Trophoblast cell (in vitro differentiated cells and primary cell): ENCODE measurements around the gene MIEF1.

ENCODE experiments used
- DNase-seq, 2 donors: peaks; one replicate each; pipeline ENCODE4 v3.0.0-alpha.2; 2016
- H2AFZ ChIP-seq: 2 replicates; pipeline ENCODE4 v1.6.1; 2013; ENCODE audit warnings: low read length, moderate library complexity, mild to moderate bottlenecking; ENCODE audit not compliant: insufficient read depth, poor library complexity
- H2AK5ac ChIP-seq: 2 replicates; pipeline ENCODE4 v1.6.1; 2013; ENCODE audit warnings: mild to moderate bottlenecking, low read length
- H2BK120ac ChIP-seq: 2 replicates; pipeline ENCODE4 v1.6.1; 2013; ENCODE audit warnings: low read length, mild to moderate bottlenecking, moderate library complexity; ENCODE audit not compliant: insufficient read depth, poor library complexity
- H2BK12ac ChIP-seq: 2 replicates; pipeline ENCODE4 v1.6.1; 2013; ENCODE audit warnings: mild to moderate bottlenecking, low read length, moderate library complexity
- H2BK5ac ChIP-seq: 2 replicates; pipeline ENCODE4 v1.6.1; 2013; ENCODE audit warnings: low read length, low read depth, moderate library complexity, mild to moderate bottlenecking; ENCODE audit not compliant: poor library complexity
- H3K14ac ChIP-seq: 2 replicates; pipeline ENCODE4 v1.6.1; 2013; ENCODE audit warnings: mild to moderate bottlenecking, low read length
- H3K18ac ChIP-seq: 2 replicates; pipeline ENCODE4 v1.6.1; 2013; ENCODE audit warnings: mild to moderate bottlenecking, low read length
- H3K23ac ChIP-seq: 2 replicates; pipeline ENCODE4 v1.6.1; 2013; ENCODE audit warnings: low read length
- H3K27ac ChIP-seq: 2 replicates; pipeline ENCODE4 v1.5.1; 2013; ENCODE audit warnings: low read depth, mild to moderate bottlenecking, inconsistent platforms, low read length, moderate library complexity
- H3K27me3 ChIP-seq: 2 replicates; pipeline ENCODE4 v1.6.1; 2013; ENCODE audit warnings: inconsistent platforms, mild to moderate bottlenecking, low read length, moderate library complexity; ENCODE audit not compliant: insufficient read depth
- H3K36me3 ChIP-seq, 2 experiments: 1 replicate in 1 of 2; 2 replicates in 1 of 2; pipeline ENCODE4 v1.6.1; 2013; ENCODE audit warnings: low read length in 2 of 2, mild to moderate bottlenecking in 2 of 2, moderate library complexity in 1 of 2; ENCODE audit not compliant: insufficient read depth in 2 of 2, control insufficient read depth in 1 of 2
- H3K4ac ChIP-seq: 2 replicates; pipeline ENCODE4 v1.6.1; 2013; ENCODE audit warnings: low read depth, mild to moderate bottlenecking, low read length, moderate library complexity
- H3K4me1 ChIP-seq, 2 experiments: 1 replicate in 1 of 2; 2 replicates in 1 of 2; pipeline ENCODE4 v1.6.1; 2013; ENCODE audit warnings: low read length in 2 of 2, mild to moderate bottlenecking in 2 of 2, moderate library complexity in 1 of 2; ENCODE audit not compliant: insufficient read depth in 2 of 2, control insufficient read depth in 1 of 2
- H3K4me2 ChIP-seq: 2 replicates; pipeline ENCODE4 v1.6.1; 2013; ENCODE audit warnings: inconsistent platforms, mild to moderate bottlenecking, low read length, moderate library complexity
- H3K4me3 ChIP-seq: 2 replicates; pipeline ENCODE4 v1.5.1; 2013; ENCODE audit warnings: mild to moderate bottlenecking, low read depth, low read length, inconsistent platforms
- H3K79me1 ChIP-seq: one replicate; pipeline ENCODE4 v1.6.1; 2013; ENCODE audit warnings: low read length
- H3K79me2 ChIP-seq: 2 replicates; pipeline ENCODE4 v1.6.1; 2013; ENCODE audit warnings: low read length, mild to moderate bottlenecking; ENCODE audit not compliant: control insufficient read depth, insufficient read depth, poor library complexity
- H3K9ac ChIP-seq: 2 replicates; pipeline ENCODE4 v1.6.1; 2013; ENCODE audit warnings: mild to moderate bottlenecking, low read length
- H3K9me3 ChIP-seq: 2 replicates; pipeline ENCODE4 v1.6.1; 2013; ENCODE audit warnings: low read depth, mild to moderate bottlenecking, control low read depth, inconsistent platforms, low read length; ENCODE audit not compliant: insufficient read depth
- H4K12ac ChIP-seq: 2 replicates; pipeline ENCODE4 v1.6.1; 2013; ENCODE audit warnings: low read depth, mild to moderate bottlenecking, low read length, moderate library complexity
- H4K8ac ChIP-seq: 2 replicates; pipeline ENCODE4 v1.6.1; 2013; ENCODE audit warnings: low read depth, mild to moderate bottlenecking, low read length, moderate library complexity
- H4K91ac ChIP-seq: one replicate; pipeline ENCODE4 v1.6.1; 2013; ENCODE audit warnings: low read depth, mild to moderate bottlenecking, low read length, moderate library complexity
- WGBS: extraction: QIAGEN DNeasy Blood & Tissue Kit; methylation state at CpG from one replicate; pipeline ENCODE4 v1.1.7; 2013; ENCODE audit warnings: missing lambda C conversion rate; ENCODE audit not compliant: insufficient read length, insufficient coverage; ENCODE audit errors: extremely low coverage; 5-methylcytosine and 5-hydroxymethylcytosine counted together

The MIEF1 gene

DNA sequence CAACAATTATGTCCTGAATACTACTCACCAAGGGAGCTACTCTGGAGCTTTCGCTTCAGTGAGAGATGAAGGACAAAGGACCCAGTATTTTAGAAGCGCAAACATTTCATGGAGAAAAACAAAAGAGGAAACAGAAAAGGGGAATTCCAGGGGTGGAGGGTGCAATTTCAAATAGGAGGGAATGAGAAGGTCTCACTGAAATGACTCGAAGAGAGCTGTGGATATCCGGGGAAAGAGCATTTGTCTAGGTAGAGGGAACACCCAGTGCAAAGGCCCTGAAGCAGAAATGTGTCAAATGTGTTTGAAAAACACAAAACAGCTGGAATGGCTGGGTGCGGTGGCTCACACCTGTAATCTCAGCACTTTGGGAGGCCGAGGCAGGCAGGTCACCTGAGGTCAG lies 28.0 kb downstream of the MIEF1 start:
- H4K91ac ChIP-seq = no peak overlapping the region
- H3K79me1 ChIP-seq = peaks cover 5% of the 10 kb centered on the region
- H3K36me3 ChIP-seq = peaks cover 19 to 25% of the 10 kb centered on the region in 2 experiments
- no peak overlapping the region for H2BK12ac ChIP-seq
- no peak overlapping the region for H3K4me3 ChIP-seq
- no peak overlapping the region for H2AFZ ChIP-seq
- H3K27me3 ChIP-seq = no peaks in the 10 kb centered on the region
- no CpG with 5 or more reads among the region's 6 CpGs for WGBS
- no peak overlapping the region for H4K12ac ChIP-seq
- H3K79me2 ChIP-seq = peaks cover 9% of the 10 kb centered on the region
- no peak overlapping the region for H3K4me2 ChIP-seq
- H3K4ac ChIP-seq = no peak overlapping the region
- H2AK5ac ChIP-seq = no peak overlapping the region
- no peak overlapping the region for H3K14ac ChIP-seq
- no peak overlapping the region for H3K23ac ChIP-seq
- H3K9me3 ChIP-seq = no peaks in the 10 kb centered on the region
- no peak overlapping the region for H2BK120ac ChIP-seq
- no peak for DNase-seq
- no peak overlapping the region for H3K9ac ChIP-seq
- H3K18ac ChIP-seq = no peak overlapping the region
- peaks cover 10 to 29% of the 10 kb centered on the region in 2 experiments for H3K4me1 ChIP-seq
- H2BK5ac ChIP-seq = no peak overlapping the region
- H4K8ac ChIP-seq = no peak overlapping the region
- no peak overlapping the region for H3K27ac ChIP-seq

DNA sequence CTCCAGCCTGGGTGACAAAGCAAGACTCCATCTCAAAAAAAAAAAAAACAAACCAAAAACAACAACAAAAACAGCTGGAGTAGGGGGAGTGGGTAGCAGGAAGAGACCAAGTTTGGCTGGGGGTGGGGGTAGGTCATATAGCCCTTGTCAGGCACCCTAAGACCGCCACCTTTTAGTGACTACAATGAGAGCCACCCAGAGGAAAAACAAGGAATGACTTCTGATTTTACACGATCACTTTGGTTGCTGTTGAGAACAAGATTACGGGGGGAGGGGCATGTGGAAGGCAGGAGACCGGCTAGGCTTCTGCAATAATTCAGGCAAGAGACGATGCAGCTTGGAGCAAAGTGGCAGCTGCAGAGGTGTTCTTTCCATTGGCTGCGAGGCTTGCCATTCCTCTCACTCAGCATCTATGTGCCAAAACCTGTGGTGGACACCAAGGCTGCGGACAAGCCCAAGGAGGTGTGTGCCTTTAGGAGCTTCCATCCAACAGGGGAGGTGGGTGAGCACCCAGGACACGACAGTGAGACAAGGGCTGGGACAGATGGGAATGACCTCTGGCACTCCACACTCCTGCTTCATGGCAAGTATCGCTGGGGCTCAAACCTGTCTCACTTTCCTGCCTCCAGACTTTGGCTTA lies 28.7 kb downstream of the MIEF1 start:
- H3K14ac ChIP-seq = no peak overlapping the region
- peaks cover 9% of the 10 kb centered on the region for H3K79me2 ChIP-seq
- H4K8ac ChIP-seq = no peak overlapping the region
- H4K91ac ChIP-seq = no peak overlapping the region
- no peaks in the 10 kb centered on the region for H3K9me3 ChIP-seq
- H3K9ac ChIP-seq = no peak overlapping the region
- no peak overlapping the region for H2AFZ ChIP-seq
- no peak overlapping the region for H3K18ac ChIP-seq
- DNase-seq = peak in 1 of 2 donors; percentile 44
- H3K4me3 ChIP-seq = no peak overlapping the region
- peaks cover 5% of the 10 kb centered on the region for H3K79me1 ChIP-seq
- H3K4me1 ChIP-seq = peaks cover 10 to 30% of the 10 kb centered on the region in 2 experiments
- H3K27me3 ChIP-seq = no peaks in the 10 kb centered on the region
- H3K27ac ChIP-seq = no peak overlapping the region
- no peak overlapping the region for H2BK120ac ChIP-seq
- no peak overlapping the region for H2BK12ac ChIP-seq
- peaks cover 19 to 20% of the 10 kb centered on the region in 2 experiments for H3K36me3 ChIP-seq
- no peak overlapping the region for H4K12ac ChIP-seq
- H2AK5ac ChIP-seq = no peak overlapping the region
- H3K4ac ChIP-seq = peak overlapping the region; percentile 19
- no peak overlapping the region for H3K4me2 ChIP-seq
- H3K23ac ChIP-seq = no peak overlapping the region
- no CpG with 5 or more reads among the region's 9 CpGs for WGBS
- no peak overlapping the region for H2BK5ac ChIP-seq

- peaks cover 9% of the 10 kb centered on the region for H3K79me2 ChIP-seq
- H4K8ac ChIP-seq = peak within 1 kb of the TSS; percentile 95
- peak within 1 kb of the TSS; percentile 45 for H3K27ac ChIP-seq
- peak within 1 kb of the TSS; percentile 93 for H3K14ac ChIP-seq
- H3K9me3 ChIP-seq = no peaks in the 10 kb centered on the region
- peaks cover 5% of the 10 kb centered on the region for H3K79me1 ChIP-seq
- H3K18ac ChIP-seq = peak within 1 kb of the TSS; percentile 77
- peak within 1 kb of the TSS; percentile 75 for H2BK120ac ChIP-seq
- H4K12ac ChIP-seq = peak within 1 kb of the TSS; percentile 91
- H2BK12ac ChIP-seq = peak within 1 kb of the TSS; percentile 21
- H2AK5ac ChIP-seq = peak within 1 kb of the TSS; percentile 95
- H3K4me1 ChIP-seq = peaks cover 10 to 28% of the 10 kb centered on the region in 2 experiments
- H3K23ac ChIP-seq = no peak within 1 kb of the TSS
- DNase-seq = peak; percentile 100
- H2AFZ ChIP-seq = peak within 1 kb of the TSS; percentile 80
- peak within 1 kb of the TSS; percentile 91 for H3K4me3 ChIP-seq
- H3K36me3 ChIP-seq = peaks cover 19 to 20% of the 10 kb centered on the region in 2 experiments
- no CpG with 5 or more reads among the region's 67 CpGs for whole genome bisulfite sequencing
- H4K91ac ChIP-seq = peak within 1 kb of the TSS; percentile 91
- peak within 1 kb of the TSS; percentile 70 for H2BK5ac ChIP-seq
- H3K4me2 ChIP-seq = peak within 1 kb of the TSS; percentile 94
- H3K9ac ChIP-seq = peak within 1 kb of the TSS; percentile 86
- H3K27me3 ChIP-seq = no peaks in the 10 kb centered on the region
- peak within 1 kb of the TSS; percentile 95 for H3K4ac ChIP-seq
Measured at GRCh38 chr22:39532215-39533073, 30.4 kb downstream of the MIEF1 start, which contains the start of gene RPS19BP1. Gene RPS19BP1, minus strand, starts transcription at chr22:39532748. Its CDS starts 10 bp downstream, at chr22:39532738.

- Histone ChIP-seq H3K23ac (no peak overlapping the region), H4K91ac (peak overlapping the region; percentile 8), H2BK12ac (peak overlapping the region; percentile 8), H4K8ac (peak overlapping the region; percentile 81), H3K27ac (no peak overlapping the region), H4K12ac (no peak overlapping the region), H2AK5ac (peak overlapping the region; percentile 28), H3K14ac (no peak overlapping the region), H2BK120ac (no peak overlapping the region), H2BK5ac (no peak overlapping the region), H3K4me2 (no peak overlapping the region), H3K79me1 (peaks cover 5% of the 10 kb centered on the region), H3K9me3 (no peaks in the 10 kb centered on the region), H3K4me3 (no peak overlapping the region), H3K9ac (no peak overlapping the region), H2AFZ (peak overlapping the region; percentile 89), H3K4me1 (peaks cover 4 to 13% of the 10 kb centered on the region in 2 experiments), H3K27me3 (no peaks in the 10 kb centered on the region), H3K4ac (no peak overlapping the region), H3K79me2 (peaks cover 9% of the 10 kb centered on the region), H3K36me3 (peaks cover 12 to 13% of the 10 kb centered on the region in 2 experiments), H3K18ac (no peak overlapping the region)
- DNase-seq = no peak
- no CpG with 5 or more reads among the region's 12 CpGs for WGBS
Measured at GRCh38 chr22:39534092-39534506, 32.0 kb downstream of the MIEF1 start.
